GM21619 (cell line): Measurements from ENCODE around the gene PML.

Experiments
- ATAC-seq: cut with Tn5 transposase; IDR thresholded peaks from one replicate; pipeline ENCODE4 v1.9.1; 2021; ENCODE audit not compliant: unreplicated experiment

The PML gene

DNA sequence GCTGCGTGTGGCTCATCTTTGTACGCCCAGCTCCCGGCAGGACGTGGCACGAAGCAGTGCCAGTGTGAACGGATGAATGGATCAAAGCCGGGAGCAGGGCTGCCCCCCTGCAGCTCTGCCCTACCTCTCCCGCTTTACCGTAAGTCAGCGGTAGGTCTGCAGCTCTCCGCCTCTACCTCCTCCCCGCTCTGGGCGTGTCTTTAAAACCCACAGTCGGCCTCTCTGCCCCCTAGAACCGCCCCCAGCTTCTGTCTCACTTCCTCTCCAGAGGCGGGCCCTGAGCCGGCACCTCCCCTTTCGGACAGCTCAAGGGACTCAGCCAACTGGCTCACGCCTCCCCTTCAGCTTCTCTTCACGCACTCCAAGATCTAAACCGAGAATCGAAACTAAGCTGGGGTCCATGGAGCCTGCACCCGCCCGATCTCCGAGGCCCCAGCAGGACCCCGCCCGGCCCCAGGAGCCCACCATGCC, at the start of gene PML:
TSS of gene PML (plus strand) at position 304 of the 471 bp plus-strand sequence. CDS start at position 401, 97 bp downstream.
- ATAC-seq, result peak; percentile 64

DNA sequence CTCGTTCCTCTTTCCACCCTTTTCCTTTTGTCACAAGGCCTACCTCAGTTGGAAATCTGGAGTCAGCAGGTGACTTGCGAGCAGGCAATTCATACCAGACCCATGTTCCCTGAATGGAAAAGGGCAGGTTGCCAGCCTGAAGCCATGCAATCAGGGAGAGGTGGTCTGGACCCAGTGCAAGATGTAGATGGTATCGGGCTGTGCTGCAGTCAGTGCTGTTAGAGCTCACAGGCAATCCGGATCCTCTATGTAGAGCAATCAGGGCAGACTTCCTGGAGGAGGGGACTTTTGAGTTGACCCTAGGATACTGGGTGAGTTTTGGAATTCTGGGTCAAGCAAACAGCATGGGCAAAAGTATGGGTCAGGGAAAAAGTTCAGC, 49.4 kb upstream of the PML start:
- ATAC-seq, result no peak

DNA sequence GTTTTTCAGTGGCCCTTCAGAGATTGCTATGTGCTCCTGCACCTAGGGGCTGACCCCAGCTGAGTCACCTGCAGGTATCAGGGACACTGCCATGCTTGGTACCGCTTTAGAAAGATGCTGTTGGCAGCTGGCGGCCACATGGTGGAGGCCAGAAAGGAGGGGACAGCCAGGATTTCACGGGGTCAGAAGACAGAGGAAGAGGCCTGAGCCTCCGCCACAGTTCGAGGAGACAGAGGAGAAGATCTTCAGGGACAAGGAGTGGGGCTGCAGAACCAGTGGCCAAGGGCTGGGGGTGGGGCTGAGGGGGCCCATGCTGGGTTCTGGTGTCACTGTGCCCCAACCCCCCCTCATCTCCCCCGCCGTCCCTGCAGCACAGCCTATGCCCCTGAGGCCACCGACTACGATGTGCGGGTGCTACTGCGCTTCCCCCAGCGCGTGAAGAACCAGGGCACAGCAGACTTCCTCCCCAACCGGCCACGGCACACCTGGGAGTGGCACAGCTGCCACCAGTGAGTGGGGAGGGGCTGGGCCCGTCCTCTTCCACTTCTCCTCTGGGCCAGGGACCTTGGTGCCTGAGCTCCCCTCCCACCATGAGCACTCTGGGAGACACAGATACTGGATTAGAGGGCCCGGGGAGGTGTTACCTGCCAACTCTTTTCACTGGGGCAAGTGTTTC, 48.3 kb upstream of the PML start:
- ATAC-seq, result no peak

GRCh38 chr15:73946795-73947370, 47.6 kb upstream of the PML start:
- ATAC-seq, result no peak

GRCh38 chr15:73947651-73948050, 46.9 kb upstream of the PML start:
- no peak for ATAC-seq

DNA sequence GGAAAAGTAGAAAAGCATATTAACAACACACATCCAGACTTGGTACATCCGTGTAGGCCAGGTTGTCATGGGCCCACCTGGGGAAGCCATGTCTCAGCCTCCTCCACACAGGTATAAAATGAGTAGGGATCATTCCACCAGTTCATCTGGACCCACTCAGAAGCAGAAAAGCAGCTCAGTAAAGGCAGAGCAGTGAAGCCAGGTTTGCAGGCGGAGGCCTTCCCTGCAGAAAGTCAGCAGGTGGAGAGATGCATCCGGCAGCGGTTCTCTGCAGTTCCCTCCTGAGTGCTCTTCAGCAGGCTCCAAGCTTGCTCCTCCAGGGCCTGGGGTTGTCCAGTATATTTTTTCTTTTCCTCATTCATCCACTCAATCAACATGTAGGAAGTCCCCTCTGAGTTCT, 46.1 kb upstream of the PML start:
- ATAC-seq, result no peak

DNA sequence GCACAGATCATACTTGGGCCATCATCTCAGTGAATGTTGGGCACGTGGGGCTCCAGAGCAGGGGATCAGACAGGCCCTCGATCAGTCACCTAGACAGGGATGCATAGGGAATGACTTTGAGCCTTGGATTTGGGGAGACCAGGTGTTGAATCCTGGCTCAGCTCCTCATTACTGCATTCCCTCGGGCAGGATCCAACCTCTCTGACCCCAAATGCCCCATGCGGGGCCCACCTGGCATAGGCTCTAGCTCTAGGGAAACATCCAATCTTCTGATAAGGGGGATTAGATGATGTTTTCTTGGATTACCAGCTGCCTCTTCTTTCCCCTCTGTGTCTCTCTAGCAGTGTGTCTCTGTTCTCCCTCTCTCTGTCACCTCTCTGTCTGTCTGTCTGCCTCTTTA, 45.5 kb upstream of the PML start:
- no peak for ATAC-seq

- ATAC-seq, result no peak
These were observed 45.0 kb upstream of the PML start for GRCh38 chr15:73949496-73949895.

GRCh38 chr15:73950479-73950830, 44.1 kb upstream of the PML start:
- no peak for ATAC-seq

GRCh38 chr15:73950831-73951561, 43.5 kb upstream of the PML start:
- no peak for ATAC-seq

DNA sequence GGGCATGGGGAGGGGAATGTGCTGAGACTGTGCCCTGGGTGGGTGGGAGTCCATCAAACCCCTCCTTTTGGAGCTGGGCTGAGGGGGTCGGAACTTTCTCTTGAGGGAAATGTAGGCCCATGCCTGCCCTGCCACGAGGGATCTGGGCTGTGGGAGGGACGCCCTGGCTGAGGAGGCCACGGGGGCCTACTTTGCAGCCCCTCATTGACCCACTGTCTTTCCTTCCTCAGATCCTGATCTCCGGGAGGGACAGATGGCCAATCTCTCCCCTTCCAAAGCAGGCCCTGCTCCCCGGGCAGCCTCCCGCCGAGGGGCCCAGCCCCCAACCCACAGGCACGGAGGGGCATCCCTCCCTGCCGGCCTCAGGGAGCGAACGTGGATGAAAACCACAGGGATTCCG, 42.9 kb upstream of the PML start:
- ATAC-seq, result no peak

DNA sequence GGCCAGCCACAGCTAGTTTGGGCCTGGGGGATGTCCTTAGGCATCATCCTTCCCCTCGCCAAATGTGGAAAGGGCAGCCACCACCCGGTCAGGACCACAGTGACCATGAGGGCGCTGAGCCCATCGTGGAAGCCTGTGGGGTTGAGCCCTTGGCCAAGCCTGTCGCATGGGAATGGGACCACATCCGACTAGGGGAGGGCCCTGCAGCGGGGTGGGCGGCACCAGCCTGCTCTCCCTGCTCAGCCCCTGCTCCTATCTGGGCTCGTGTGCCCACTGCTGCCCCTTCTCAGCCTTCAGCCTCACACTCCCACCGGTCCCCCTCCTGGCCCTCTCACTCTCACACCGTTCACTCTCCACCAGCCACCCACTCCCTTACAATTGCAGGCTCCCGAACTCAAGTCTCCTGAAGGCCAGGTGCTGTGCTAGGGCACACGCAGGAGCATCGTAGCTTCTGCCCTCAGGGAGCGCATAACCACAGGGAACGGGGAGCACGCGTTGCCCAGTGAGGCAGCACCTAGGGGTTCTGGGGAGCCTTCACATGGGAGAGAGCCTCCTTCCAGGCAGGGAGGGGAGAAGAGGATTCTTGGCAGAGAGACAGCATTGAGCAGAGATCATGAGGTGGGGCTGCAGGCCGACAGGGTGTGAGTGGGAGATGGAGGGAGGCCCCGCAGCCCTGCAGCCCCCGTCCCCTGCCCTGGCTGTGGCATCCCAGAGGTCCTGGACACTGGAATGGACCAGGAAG, 42.2 kb upstream of the PML start:
- no peak for ATAC-seq

GRCh38 chr15:73952913-73953750, 41.4 kb upstream of the PML start:
- ATAC-seq, result no peak

DNA sequence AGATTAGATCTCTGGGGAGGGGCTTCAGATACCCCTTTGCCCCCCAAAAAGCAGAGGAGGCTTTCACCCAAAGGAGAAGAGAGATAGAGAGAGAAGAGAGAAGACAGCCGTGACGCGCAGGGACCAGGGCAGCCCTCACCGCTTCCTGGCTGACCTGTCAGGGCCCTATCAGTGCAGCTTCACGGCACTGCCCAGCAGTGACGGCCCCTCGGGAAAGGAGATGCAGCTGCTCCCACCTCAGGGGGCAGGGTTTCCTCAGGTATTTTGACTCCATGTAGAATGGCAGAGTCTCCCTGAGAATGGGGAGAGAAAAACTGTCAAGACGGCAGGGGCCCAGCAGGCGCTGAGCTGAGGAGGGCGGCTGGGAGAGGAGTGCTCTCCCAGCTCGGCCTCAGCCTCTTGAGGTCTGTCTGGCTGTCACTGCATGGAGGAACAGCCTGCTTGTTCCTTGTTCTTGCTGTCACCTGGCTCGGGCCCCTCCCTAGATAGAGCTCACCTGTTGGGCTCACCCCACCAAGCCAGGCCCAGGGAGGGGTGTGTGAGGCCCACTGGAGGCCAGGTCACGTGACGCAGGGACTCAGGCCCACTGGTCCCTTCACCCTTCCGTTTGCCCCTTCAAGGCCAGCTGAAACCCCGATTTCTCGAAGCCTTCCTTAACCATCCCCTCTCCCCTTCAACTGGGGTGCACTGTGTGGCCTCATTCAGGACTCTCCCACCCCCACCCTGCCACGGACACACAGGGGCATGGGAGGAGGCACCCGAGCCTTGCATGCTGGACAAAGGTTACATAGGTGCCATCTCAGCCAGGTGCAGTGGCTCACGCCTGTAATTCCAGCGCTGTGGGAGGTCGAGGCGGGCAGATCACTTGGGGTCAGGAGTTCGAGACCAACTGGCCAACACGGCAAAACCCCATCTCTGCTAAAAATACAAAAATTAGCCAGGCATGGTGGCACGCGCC, 40.0 kb upstream of the PML start:
- ATAC-seq, result no peak

- ATAC-seq, result no peak
These were observed 39.2 kb upstream of the PML start for GRCh38 chr15:73955326-73955725.

- ATAC-seq, result no peak
These were observed 38.4 kb upstream of the PML start for GRCh38 chr15:73955861-73956742.

DNA sequence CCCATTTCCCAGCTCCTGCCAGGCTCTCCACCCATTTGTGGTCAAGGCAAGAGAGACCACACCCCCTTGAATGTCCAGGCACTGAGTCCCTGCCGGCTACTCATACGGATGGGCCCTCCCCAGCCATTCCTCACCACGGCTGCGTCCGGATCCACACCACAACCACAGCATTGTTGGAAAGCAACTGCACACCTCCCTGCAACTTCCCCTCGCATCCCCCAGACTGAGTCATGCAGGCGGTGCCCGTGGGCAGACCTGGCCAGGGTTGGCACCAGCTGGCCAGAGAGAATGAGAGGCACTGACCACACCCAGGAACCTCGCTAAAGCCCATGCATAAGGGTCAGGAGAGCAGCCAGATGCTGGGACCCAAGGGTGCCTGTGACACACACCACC, 37.8 kb upstream of the PML start:
- no peak for ATAC-seq

GRCh38 chr15:73957276-73957675, 37.2 kb upstream of the PML start:
- ATAC-seq, result no peak

DNA sequence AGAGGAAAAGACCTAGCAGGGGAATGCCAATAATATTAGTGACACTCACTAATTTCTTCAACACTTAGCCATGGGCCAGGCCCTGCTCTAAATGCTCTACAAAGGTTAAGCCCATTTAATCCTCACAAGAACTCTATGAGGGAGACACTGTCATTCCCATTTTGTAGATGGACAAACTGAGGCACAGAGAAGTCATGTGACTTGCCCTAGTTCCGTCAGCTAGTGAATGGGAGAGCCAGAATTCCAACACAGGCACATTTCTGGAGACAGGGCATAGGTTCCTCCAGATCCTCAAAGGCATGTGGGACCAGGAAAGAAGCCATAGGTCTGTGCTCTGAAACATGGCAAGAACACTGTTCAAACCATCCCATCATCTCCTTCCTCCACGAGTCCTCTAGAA, 36.7 kb upstream of the PML start:
- ATAC-seq, result no peak
